ENCODE results near the gene HRH2. TPM values are rescaled to one million over a fixed set of nuclear protein-coding genes. Genes with fewer than 3 reads are reported as not detected.

The HRH2 gene
- total RNA-seq, 1 experiment from 2014 or later = 3.3 TPM

- H2BK120ac ChIP-seq (ENCODE audit: low read depth, low read length, poor library complexity, severe bottlenecking) = no peak overlapping the region
- DNase-seq = no peak
- TF ChIP-seq CTCF (conservative IDR thresholded peaks at IDR 0.05) = no peak
- no peaks in the 10 kb centered on the region for H3K79me2 ChIP-seq (ENCODE audit: insufficient read depth, low read length)
- no peaks in the 10 kb centered on the region for H3K4me1 ChIP-seq (ENCODE audit: insufficient read depth, low read length)
- no peak overlapping the region for H3K56ac ChIP-seq (ENCODE audit: insufficient read length, low read depth, low read length)
- no peak overlapping the region; a peak in 1 of 5 replicates for H3K4me3 Mint-ChIP-seq
- no peak overlapping the region for H2BK12ac ChIP-seq (ENCODE audit: insufficient read length, low read depth, low read length)
- H3K23me2 ChIP-seq (ENCODE audit: insufficient read length, low read depth, low read length, poor library complexity, severe bottlenecking) = no peaks in the 10 kb centered on the region
- no peak overlapping the region for H3K4ac ChIP-seq (ENCODE audit: low read depth, low read length)
- H4K91ac ChIP-seq (ENCODE audit: insufficient read length, low read depth, low read length) = no peak overlapping the region
- no peak overlapping the region for H3K27ac Mint-ChIP-seq
- no peak overlapping the region for H4K8ac ChIP-seq (replicated peaks; ENCODE audit: insufficient read length, low read depth, low read length)
- no peak overlapping the region for H3K14ac ChIP-seq (ENCODE audit: insufficient read depth, low read length)
- H3K27me3 ChIP-seq (ENCODE audit: insufficient read depth, low read length) = no peaks in the 10 kb centered on the region
- no peak overlapping the region for H2BK5ac ChIP-seq (ENCODE audit: insufficient read length, low read length)
- no peak overlapping the region for H3K23ac ChIP-seq (ENCODE audit: insufficient read length, low read depth, low read length)
- peaks cover 5 to 10% (median 5%) of the 10 kb centered on the region in 3 experiments; a peak in 6 of 7 replicates for H3K36me3 Mint-ChIP-seq (ENCODE audit: insufficient read depth in 1 of 3, low read depth in 3 of 3)
- H2BK15ac ChIP-seq (ENCODE audit: low read depth, low read length) = no peak overlapping the region
- no peak overlapping the region for H3K4me2 ChIP-seq (ENCODE audit: insufficient read depth, insufficient read length, low read length)
- peaks cover 2% of the 10 kb centered on the region; the same call in 1 of the 2 replicates for H3K27me3 Mint-ChIP-seq (ENCODE audit: low read depth)
- H3K9me3 ChIP-seq (ENCODE audit: control insufficient read depth, low read depth, low read length) = no peaks in the 10 kb centered on the region
- WGBS (ENCODE audit: extremely low coverage, insufficient read length, low lambda C conversion rate) = no CpG with 5 or more reads among the region's 1 CpG
- no peaks in the 10 kb centered on the region for H3K79me1 ChIP-seq (ENCODE audit: insufficient read depth, low read depth, low read length, poor library complexity, severe bottlenecking)
- peaks cover 23 to 24% of the 10 kb centered on the region in 2 experiments for H3K4me1 Mint-ChIP-seq
- no peak overlapping the region for H3T11ph ChIP-seq (ENCODE audit: low read length)
- no peak overlapping the region for H2AFZ ChIP-seq (ENCODE audit: low read length)
- peaks cover 7 to 12% of the 10 kb centered on the region in 2 experiments for H3K9me3 Mint-ChIP-seq
- H4K20me1 ChIP-seq (ENCODE audit: control insufficient read depth, insufficient read depth, insufficient read length) = no peaks in the 10 kb centered on the region
- H2AK5ac ChIP-seq (ENCODE audit: insufficient read length, low read length) = no peak overlapping the region
- no peak overlapping the region for H3K9ac ChIP-seq (ENCODE audit: extremely low read depth, insufficient read length, low read length)
- no peak overlapping the region for H3K18ac ChIP-seq (ENCODE audit: insufficient read length, low read depth, low read length)
- H2BK20ac ChIP-seq (ENCODE audit: low read depth, low read length, poor library complexity, severe bottlenecking) = no peak overlapping the region
- H3K27ac ChIP-seq (ENCODE audit: insufficient read length, low read depth, low read length) = no peak overlapping the region
- no peak overlapping the region for H4K5ac ChIP-seq (ENCODE audit: insufficient read length, low read depth, low read length)
Measured at GRCh38 chr5:175629793-175630192, 28.1 kb upstream of the HRH2 start.
